GM10266 (cell line): ENCODE results near the gene PLEKHA5.

ENCODE experiments used
- DNase-seq: peaks from one replicate; pipeline ENCODE4 v3.0.0; 2012; ENCODE audit errors: extremely low spot score
- CTCF ChIP-seq: IDR thresholded peaks from 2 replicates; pipeline ENCODE4 v1.5.1; 2012; ENCODE audit warnings: mild to moderate bottlenecking, low read depth; ENCODE audit not compliant: control insufficient read depth, insufficient read depth; ENCODE audit errors: missing control alignments

The PLEKHA5 gene

GRCh38 chr12:19191089-19191488 lies 61.6 kb downstream of the PLEKHA5 start:
- TF ChIP-seq CTCF = no peak
- no peak for DNase-seq

- no peak for TF ChIP-seq CTCF
- no peak for DNase-seq
These were observed 62.0 kb downstream of the PLEKHA5 start for GRCh38 chr12:19191563-19191962.

- DNase-seq = no peak
- no peak for TF ChIP-seq CTCF
These were observed 63.2 kb downstream of the PLEKHA5 start for GRCh38 chr12:19192710-19193109.

GRCh38 chr12:19194963-19195362 lies 65.4 kb downstream of the PLEKHA5 start:
- TF ChIP-seq CTCF = no peak
- no peak for DNase-seq

GRCh38 chr12:19196959-19197630 lies 67.6 kb downstream of the PLEKHA5 start:
- TF ChIP-seq CTCF = no peak
- DNase-seq = no peak

- no peak for TF ChIP-seq CTCF
- no peak for DNase-seq
These were observed 68.7 kb downstream of the PLEKHA5 start for GRCh38 chr12:19198272-19198671.

GRCh38 chr12:19199332-19199731 lies 69.8 kb downstream of the PLEKHA5 start:
- DNase-seq = no peak
- TF ChIP-seq CTCF = no peak
